Glutamatergic neuron (in vitro differentiated cells): ENCODE results near the gene SLC22A31. TPM values are rescaled to one million over a fixed set of nuclear protein-coding genes. Genes with fewer than 3 reads are reported as not detected.

ENCODE experiments used
- DNase-seq: peaks from one replicate; pipeline ENCODE4 v3.0.0; 2022
- H3K27ac Mint-ChIP-seq: one replicate; pipeline ENCODE4 v1.8.0; 2020; ENCODE audit warnings: mild to moderate bottlenecking, mixed read lengths, inconsistent platforms; ENCODE audit not compliant: unreplicated experiment
- H3K27me3 Mint-ChIP-seq: one replicate; pipeline ENCODE4 v1.8.0; 2020; ENCODE audit warnings: mild to moderate bottlenecking, moderate library complexity, mixed read lengths, inconsistent platforms; ENCODE audit not compliant: unreplicated experiment
- H3K36me3 Mint-ChIP-seq: one replicate; pipeline ENCODE4 v1.8.0; 2020; ENCODE audit warnings: mild to moderate bottlenecking, mixed read lengths, inconsistent platforms; ENCODE audit not compliant: unreplicated experiment
- H3K4me1 Mint-ChIP-seq: one replicate; pipeline ENCODE4 v1.8.0; 2020; ENCODE audit warnings: mild to moderate bottlenecking, low read depth, mixed read lengths, inconsistent platforms; ENCODE audit not compliant: unreplicated experiment
- H3K4me3 Mint-ChIP-seq: one replicate; pipeline ENCODE4 v1.8.0; 2020; ENCODE audit warnings: mild to moderate bottlenecking, mixed read lengths, inconsistent platforms; ENCODE audit not compliant: unreplicated experiment
- H3K9me3 Mint-ChIP-seq: one replicate; pipeline ENCODE4 v1.8.0; 2020; ENCODE audit warnings: mild to moderate bottlenecking, moderate library complexity, mixed read lengths, inconsistent platforms; ENCODE audit not compliant: unreplicated experiment
- total RNA-seq: library from RNA; stranded (reverse); fragmentation: NEBNext Ultra II Directional; extraction: Animal tissue kit (Norgen Biotek cat#: 25700); gene quantifications from one replicate; pipeline ENCODE4 v1.2.1, GENCODE V29; 2021; ENCODE audit not compliant: unreplicated experiment
- TF ChIP-seq, protein P1 (sequence below): fragments of 200-600 bp; sonication (generic); IDR thresholded peaks from one replicate; pipeline ENCODE4 v1.5.0; 2021; ENCODE audit not compliant: partially characterized antibody, unreplicated experiment

Gene SLC22A31
- total RNA-seq, 1 donor from 2014 or later: 3.9 TPM

DNA sequence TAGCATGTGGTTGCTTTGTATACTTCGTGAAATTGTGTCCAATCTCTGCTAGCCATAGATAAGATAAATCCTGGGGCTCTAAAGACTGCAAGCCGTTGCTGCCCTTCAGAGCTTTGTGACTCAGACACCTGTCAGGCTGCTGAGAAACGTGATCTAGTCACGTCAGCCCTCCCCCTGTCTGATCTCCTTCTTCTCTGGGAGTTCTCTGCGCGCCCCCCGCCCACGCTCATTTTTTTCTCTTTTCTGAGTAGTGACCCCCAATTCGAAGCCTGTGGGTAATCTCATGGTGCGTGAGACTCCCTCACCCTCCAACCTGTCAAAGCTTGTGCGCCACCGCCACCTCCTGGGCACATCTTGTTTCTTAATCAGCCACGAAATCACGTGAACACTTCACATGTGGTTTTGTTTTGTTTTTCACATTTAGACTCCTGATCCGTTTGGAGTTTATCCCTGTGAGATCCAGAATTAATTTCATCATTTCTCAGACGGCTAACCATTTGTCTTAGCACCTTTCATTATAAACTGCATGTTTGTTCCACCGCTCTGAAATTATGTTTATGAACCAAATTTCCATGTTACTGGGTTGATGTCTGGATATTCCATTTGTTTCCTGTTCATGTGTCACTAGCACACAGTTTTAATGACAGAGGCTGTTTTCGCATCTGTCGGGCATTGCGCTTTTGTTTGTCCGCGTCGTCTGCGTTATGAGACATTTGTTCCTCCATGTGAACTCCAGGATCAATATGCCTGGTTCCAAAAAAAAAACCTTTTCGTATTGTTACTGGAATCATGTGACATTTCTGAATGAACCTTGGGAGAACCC is 16.2 kb upstream of the SLC22A31 start:
- TF ChIP-seq, protein P1, sequence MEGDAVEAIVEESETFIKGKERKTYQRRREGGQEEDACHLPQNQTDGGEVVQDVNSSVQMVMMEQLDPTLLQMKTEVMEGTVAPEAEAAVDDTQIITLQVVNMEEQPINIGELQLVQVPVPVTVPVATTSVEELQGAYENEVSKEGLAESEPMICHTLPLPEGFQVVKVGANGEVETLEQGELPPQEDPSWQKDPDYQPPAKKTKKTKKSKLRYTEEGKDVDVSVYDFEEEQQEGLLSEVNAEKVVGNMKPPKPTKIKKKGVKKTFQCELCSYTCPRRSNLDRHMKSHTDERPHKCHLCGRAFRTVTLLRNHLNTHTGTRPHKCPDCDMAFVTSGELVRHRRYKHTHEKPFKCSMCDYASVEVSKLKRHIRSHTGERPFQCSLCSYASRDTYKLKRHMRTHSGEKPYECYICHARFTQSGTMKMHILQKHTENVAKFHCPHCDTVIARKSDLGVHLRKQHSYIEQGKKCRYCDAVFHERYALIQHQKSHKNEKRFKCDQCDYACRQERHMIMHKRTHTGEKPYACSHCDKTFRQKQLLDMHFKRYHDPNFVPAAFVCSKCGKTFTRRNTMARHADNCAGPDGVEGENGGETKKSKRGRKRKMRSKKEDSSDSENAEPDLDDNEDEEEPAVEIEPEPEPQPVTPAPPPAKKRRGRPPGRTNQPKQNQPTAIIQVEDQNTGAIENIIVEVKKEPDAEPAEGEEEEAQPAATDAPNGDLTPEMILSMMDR: peak; percentile 42
- Mint-ChIP-seq H3K27ac (peak overlapping the region; percentile 31), H3K4me1 (peaks cover 8% of the 10 kb centered on the region), H3K36me3 (no peaks in the 10 kb centered on the region), H3K9me3 (peaks cover 2% of the 10 kb centered on the region), H3K27me3 (peaks cover 4% of the 10 kb centered on the region), H3K4me3 (peak overlapping the region; percentile 87)
- peak; percentile 80 for DNase-seq

DNA sequence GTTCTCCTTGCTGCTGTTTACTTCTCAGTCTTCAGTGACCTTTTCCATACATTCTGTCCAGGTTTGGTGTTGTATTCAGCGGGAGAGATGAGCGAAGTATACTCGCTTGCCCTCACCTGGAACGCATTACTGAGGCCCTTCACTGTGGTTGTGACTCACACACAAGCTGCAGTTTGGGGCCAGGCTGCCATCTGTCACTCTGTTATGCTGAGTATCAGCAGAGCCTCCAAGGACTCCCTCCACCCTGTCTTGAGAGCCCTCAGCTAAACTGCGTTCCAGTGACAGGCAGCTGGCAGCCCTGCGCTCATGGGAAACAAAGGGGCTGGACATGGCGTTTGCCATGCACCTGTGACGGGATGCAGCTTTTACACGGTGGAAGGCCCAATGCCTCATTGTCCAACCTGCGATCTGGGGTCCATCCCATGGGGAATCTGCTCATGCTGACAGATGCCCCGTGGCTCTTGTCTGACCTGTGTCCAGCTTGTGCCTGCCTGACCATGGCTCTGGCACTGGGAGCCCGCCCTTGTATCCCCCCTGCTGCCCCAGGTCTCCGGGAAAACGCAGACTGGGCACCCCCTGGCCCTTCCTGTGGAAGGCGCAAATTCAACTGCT is 10.7 kb upstream of the SLC22A31 start:
- H3K4me3 Mint-ChIP-seq: peak overlapping the region; percentile 56
- peak overlapping the region; percentile 90 for H3K27ac Mint-ChIP-seq
- H3K36me3 Mint-ChIP-seq: no peaks in the 10 kb centered on the region
- TF ChIP-seq, protein P1: no peak
- peak; percentile 52 for DNase-seq
- H3K9me3 Mint-ChIP-seq: no peaks in the 10 kb centered on the region
- no peaks in the 10 kb centered on the region for H3K27me3 Mint-ChIP-seq
- peaks cover 11% of the 10 kb centered on the region for H3K4me1 Mint-ChIP-seq

DNA sequence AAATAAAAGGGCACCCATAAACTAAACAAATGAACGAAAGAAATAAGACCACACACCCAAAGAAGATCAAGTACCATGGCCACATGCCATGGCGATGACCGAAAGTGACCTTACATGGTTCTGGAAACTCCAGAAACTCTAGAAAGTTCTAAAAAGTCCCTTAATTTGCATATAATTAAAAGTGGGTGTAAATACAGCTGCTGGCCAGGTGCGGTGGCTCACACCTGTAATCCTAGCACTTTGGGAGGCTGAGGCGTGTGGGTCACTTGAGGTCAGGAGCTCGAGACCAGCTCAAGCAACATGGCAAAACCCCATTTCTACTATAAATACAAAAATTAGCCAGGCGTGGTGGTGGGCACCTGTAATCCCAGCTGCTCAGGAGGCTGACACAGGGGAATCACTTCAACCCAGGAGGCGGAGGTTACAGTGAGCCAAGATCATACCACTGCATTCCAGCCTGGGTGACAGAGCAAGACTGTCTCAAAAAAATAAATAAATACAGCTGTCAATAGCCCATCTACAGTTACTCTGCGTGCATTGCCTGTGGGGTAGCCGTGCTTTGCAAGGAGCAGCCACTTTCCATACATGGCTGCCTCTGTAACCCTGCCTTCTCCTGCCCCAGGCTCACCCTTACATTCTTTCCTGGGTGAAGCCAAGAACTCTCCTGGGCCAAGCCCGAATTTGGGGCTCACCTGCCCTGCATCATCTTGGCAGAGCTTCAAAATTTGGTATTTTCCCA is 10.0 kb upstream of the SLC22A31 start:
- TF ChIP-seq, protein P1: no peak
- DNase-seq: no peak
- Mint-ChIP-seq H3K4me3 (peak overlapping the region; percentile 56), H3K36me3 (no peaks in the 10 kb centered on the region), H3K27me3 (no peaks in the 10 kb centered on the region), H3K27ac (peak overlapping the region; percentile 90), H3K4me1 (peaks cover 11% of the 10 kb centered on the region), H3K9me3 (no peaks in the 10 kb centered on the region)

DNA sequence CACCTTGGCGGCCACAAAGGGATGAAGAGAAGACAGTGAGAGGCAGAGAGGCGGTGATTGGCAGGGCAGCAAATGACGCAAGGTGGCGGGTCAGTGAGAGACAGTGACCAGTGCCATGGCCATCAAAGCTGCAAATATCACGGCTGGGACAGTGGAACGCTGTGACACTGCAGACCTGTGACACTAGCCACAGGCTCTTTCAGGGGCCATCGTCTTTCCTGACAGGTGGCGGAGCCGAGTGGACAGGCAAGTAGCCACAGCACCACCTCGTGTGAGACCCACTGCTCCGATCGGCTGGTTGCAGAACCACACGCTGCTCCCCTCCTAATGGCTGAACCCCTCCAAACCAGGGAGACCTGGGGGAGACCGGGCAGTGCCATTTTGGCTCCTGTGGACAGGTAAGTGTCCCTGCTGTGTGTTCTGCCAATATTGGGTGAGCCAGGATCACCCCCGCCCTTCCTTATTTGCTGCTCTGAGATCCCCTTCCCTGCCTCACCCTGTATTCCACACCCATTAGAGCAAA is 9.2 kb upstream of the SLC22A31 start:
- no peaks in the 10 kb centered on the region for H3K9me3 Mint-ChIP-seq
- TF ChIP-seq, protein P1: no peak
- no peak overlapping the region for H3K4me3 Mint-ChIP-seq
- peak; percentile 15 for DNase-seq
- H3K4me1 Mint-ChIP-seq: peaks cover 11% of the 10 kb centered on the region
- H3K27me3 Mint-ChIP-seq: no peaks in the 10 kb centered on the region
- H3K27ac Mint-ChIP-seq: no peak overlapping the region
- H3K36me3 Mint-ChIP-seq: no peaks in the 10 kb centered on the region
